K562 (cell line): Measurements from ENCODE around the gene FADS1. TPM values are rescaled to one million over a fixed set of nuclear protein-coding genes. Genes with fewer than 3 reads are reported as not detected.

Source experiments
- BHLHE40 ChIP-seq: IDR thresholded peaks from 2 replicates; pipeline ENCODE4 v1.6.1; 2011; ENCODE audit warnings: low read length, improper control_type of control experiment
- E2F8 ChIP-seq: fragments of 450-650 bp; IDR thresholded peaks from 2 replicates; pipeline ENCODE4 v1.7.1; 2018; ENCODE audit warnings: mild to moderate bottlenecking, low read depth; ENCODE audit not compliant: partially characterized antibody
- HDAC3 ChIP-seq: fragments of 450-650 bp; IDR thresholded peaks from 2 replicates; pipeline ENCODE4 v1.6.1; 2018; ENCODE audit warnings: borderline replicate concordance, mild to moderate bottlenecking, moderate library complexity; ENCODE audit not compliant: partially characterized antibody
- NELFE ChIP-seq: IDR thresholded peaks from 2 replicates; pipeline ENCODE4 v1.6.1; 2011; ENCODE audit warnings: mild to moderate bottlenecking; ENCODE audit not compliant: insufficient read depth, insufficient read length
- RBM39 ChIP-seq: fragments of 200-400 bp; formaldehyde crosslinking; optimal IDR thresholded peaks from 2 replicates; pipeline ENCODE3; 2018; ENCODE audit warnings: low read depth, low read length
- ZNF134 ChIP-seq: fragments of 250-450 bp; sonication (Bioruptor Pico); conservative IDR thresholded peaks from 2 replicates; pipeline ENCODE4 v1.4.0; 2020
- polyA plus RNA-seq, 8 experiments: library from polyadenylated mRNA; depleted of rRNA in 4 of 8; stranded (reverse) in 5 of 8; unstranded in 3 of 8; fragments of >200 nt; fragmentation: Nextera tagmentation in 2 of 8; fragmentation: Illumina TruSeq in 1 of 8; extraction: Ambion mirVana in 2 of 8; extraction: Trizol in 1 of 8; gene quantifications; 2 replicates each; pipeline versions ENCODE4 v1.2.1 to v1.2.3, GENCODE V29; 2011 to 2014; ENCODE audit warnings: inconsistent platforms in 1 of 8, missing spikeins in 1 of 8
- total RNA-seq, 7 experiments: library from RNA; depleted of rRNA in 6 of 7; stranded (reverse); fragments of >200 nt in 6 of 7; fragmentation: Illumina TruSeq in 2 of 7; extraction: Trizol in 2 of 7; gene quantifications; 2 replicates each; pipeline versions ENCODE4 v1.2.1 to v1.2.3, GENCODE V29; 2011 to 2021; ENCODE audit warnings: low replicate concordance in 1 of 7
- TF ChIP-seq, protein P1 (sequence below): fragments of 450-650 bp; IDR thresholded peaks from 2 replicates; pipeline ENCODE4 v1.6.1; 2018; ENCODE audit not compliant: partially characterized antibody
- TF ChIP-seq, protein P2 (sequence below): fragments of 200-600 bp; sonication (generic); IDR thresholded peaks from one replicate; pipeline ENCODE4 v1.6.1; 2012; ENCODE audit warnings: mild to moderate bottlenecking, low read depth, low read length, inconsistent platforms

FADS1 gene
- total and polyA plus RNA-seq, 9 of the 15 experiments (the other 6 are each of a cell fraction or from before 2014, with no cell fraction given), result 110 to 864 (median 364) TPM

DNA sequence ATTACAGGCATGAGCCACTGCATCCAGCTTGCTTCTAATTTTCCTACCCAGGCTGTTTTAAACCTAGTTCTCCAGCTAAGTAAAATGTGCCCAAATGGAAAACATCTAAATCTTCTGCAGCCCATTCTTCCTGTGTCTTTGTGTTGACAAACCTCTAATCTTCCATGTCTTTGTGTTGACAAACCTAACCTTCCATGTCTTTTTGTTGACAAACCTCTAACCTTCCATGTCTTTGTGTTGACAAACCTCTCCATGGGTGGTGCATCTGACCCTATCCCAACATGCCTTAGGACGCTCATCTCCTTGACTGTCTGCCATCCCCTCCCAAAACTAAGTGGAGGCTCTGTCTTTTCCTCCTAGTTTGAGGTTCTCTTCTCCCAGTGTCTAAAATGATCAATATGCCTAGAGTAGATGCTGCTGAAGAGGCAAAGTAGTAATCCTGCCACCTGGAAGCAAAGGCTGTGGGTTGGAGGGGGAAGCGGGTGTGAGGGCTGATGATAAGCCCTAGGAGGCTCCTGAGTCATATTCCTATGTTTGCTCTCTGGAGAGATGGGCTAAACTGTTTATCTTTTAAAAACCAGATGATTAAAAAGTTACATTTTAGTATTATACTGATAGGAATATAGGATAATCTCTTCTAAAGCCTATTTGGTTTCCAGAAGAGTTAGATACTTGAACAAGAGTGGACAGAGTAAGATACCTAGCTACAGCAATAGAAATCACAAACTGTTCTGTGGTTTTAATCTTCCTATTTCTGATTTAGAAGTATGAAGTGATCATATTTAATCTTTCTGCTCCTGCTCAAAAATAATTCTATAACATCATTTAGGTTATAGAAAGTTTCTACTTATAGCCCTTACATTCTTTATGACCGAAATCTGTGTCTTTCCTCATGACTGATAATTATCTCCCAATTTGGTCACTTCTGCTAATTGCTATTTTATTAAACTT is 16.2 kb downstream of the FADS1 start (continued):
- TF ChIP-seq, protein P1, sequence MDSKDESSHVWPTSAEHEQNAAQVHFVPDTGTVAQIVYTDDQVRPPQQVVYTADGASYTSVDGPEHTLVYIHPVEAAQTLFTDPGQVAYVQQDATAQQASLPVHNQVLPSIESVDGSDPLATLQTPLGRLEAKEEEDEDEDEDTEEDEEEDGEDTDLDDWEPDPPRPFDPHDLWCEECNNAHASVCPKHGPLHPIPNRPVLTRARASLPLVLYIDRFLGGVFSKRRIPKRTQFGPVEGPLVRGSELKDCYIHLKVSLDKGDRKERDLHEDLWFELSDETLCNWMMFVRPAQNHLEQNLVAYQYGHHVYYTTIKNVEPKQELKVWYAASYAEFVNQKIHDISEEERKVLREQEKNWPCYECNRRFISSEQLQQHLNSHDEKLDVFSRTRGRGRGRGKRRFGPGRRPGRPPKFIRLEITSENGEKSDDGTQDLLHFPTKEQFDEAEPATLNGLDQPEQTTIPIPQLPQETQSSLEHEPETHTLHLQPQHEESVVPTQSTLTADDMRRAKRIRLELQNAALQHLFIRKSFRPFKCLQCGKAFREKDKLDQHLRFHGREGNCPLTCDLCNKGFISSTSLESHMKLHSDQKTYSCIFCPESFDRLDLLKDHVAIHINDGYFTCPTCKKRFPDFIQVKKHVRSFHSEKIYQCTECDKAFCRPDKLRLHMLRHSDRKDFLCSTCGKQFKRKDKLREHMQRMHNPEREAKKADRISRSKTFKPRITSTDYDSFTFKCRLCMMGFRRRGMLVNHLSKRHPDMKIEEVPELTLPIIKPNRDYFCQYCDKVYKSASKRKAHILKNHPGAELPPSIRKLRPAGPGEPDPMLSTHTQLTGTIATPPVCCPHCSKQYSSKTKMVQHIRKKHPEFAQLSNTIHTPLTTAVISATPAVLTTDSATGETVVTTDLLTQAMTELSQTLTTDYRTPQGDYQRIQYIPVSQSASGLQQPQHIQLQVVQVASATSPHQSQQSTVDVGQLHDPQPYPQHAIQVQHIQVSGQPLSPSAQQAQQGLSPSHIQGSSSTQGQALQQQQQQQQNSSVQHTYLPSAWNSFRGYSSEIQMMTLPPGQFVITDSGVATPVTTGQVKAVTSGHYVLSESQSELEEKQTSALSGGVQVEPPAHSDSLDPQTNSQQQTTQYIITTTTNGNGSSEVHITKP, result no peak
- TF ChIP-seq BHLHE40 (peak; percentile 47; the same call in 1 of the 2 replicates), E2F8 (no peak), ZNF134 (CRISPR knock-in tag) (no peak), HDAC3 (peak; percentile 75), NELFE (no peak), RBM39 (no peak)
- TF ChIP-seq, protein P2, sequence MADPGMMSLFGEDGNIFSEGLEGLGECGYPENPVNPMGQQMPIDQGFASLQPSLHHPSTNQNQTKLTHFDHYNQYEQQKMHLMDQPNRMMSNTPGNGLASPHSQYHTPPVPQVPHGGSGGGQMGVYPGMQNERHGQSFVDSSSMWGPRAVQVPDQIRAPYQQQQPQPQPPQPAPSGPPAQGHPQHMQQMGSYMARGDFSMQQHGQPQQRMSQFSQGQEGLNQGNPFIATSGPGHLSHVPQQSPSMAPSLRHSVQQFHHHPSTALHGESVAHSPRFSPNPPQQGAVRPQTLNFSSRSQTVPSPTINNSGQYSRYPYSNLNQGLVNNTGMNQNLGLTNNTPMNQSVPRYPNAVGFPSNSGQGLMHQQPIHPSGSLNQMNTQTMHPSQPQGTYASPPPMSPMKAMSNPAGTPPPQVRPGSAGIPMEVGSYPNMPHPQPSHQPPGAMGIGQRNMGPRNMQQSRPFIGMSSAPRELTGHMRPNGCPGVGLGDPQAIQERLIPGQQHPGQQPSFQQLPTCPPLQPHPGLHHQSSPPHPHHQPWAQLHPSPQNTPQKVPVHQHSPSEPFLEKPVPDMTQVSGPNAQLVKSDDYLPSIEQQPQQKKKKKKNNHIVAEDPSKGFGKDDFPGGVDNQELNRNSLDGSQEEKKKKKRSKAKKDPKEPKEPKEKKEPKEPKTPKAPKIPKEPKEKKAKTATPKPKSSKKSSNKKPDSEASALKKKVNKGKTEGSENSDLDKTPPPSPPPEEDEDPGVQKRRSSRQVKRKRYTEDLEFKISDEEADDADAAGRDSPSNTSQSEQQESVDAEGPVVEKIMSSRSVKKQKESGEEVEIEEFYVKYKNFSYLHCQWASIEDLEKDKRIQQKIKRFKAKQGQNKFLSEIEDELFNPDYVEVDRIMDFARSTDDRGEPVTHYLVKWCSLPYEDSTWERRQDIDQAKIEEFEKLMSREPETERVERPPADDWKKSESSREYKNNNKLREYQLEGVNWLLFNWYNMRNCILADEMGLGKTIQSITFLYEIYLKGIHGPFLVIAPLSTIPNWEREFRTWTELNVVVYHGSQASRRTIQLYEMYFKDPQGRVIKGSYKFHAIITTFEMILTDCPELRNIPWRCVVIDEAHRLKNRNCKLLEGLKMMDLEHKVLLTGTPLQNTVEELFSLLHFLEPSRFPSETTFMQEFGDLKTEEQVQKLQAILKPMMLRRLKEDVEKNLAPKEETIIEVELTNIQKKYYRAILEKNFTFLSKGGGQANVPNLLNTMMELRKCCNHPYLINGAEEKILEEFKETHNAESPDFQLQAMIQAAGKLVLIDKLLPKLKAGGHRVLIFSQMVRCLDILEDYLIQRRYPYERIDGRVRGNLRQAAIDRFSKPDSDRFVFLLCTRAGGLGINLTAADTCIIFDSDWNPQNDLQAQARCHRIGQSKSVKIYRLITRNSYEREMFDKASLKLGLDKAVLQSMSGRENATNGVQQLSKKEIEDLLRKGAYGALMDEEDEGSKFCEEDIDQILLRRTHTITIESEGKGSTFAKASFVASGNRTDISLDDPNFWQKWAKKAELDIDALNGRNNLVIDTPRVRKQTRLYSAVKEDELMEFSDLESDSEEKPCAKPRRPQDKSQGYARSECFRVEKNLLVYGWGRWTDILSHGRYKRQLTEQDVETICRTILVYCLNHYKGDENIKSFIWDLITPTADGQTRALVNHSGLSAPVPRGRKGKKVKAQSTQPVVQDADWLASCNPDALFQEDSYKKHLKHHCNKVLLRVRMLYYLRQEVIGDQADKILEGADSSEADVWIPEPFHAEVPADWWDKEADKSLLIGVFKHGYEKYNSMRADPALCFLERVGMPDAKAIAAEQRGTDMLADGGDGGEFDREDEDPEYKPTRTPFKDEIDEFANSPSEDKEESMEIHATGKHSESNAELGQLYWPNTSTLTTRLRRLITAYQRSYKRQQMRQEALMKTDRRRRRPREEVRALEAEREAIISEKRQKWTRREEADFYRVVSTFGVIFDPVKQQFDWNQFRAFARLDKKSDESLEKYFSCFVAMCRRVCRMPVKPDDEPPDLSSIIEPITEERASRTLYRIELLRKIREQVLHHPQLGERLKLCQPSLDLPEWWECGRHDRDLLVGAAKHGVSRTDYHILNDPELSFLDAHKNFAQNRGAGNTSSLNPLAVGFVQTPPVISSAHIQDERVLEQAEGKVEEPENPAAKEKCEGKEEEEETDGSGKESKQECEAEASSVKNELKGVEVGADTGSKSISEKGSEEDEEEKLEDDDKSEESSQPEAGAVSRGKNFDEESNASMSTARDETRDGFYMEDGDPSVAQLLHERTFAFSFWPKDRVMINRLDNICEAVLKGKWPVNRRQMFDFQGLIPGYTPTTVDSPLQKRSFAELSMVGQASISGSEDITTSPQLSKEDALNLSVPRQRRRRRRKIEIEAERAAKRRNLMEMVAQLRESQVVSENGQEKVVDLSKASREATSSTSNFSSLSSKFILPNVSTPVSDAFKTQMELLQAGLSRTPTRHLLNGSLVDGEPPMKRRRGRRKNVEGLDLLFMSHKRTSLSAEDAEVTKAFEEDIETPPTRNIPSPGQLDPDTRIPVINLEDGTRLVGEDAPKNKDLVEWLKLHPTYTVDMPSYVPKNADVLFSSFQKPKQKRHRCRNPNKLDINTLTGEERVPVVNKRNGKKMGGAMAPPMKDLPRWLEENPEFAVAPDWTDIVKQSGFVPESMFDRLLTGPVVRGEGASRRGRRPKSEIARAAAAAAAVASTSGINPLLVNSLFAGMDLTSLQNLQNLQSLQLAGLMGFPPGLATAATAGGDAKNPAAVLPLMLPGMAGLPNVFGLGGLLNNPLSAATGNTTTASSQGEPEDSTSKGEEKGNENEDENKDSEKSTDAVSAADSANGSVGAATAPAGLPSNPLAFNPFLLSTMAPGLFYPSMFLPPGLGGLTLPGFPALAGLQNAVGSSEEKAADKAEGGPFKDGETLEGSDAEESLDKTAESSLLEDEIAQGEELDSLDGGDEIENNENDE, result no peak
